ENCODE results near the gene CSTF1.

The CSTF1 gene

GRCh38 chr20:56347628-56348304, 44.7 kb upstream of the CSTF1 start:
- no peak for TF ChIP-seq TCF12 (IDR thresholded peaks at IDR 0.05; ENCODE audit: low read depth)
- TF ChIP-seq TAF1 (IDR thresholded peaks at IDR 0.05; ENCODE audit: low read depth): no peak

GRCh38 chr20:56348305-56348693, 44.1 kb upstream of the CSTF1 start:
- no peak for TF ChIP-seq EGR1 (IDR thresholded peaks at IDR 0.05)
- TF ChIP-seq YY1 (IDR thresholded peaks at IDR 0.05; ENCODE audit: low read depth): no peak
- TF ChIP-seq, protein P1, sequence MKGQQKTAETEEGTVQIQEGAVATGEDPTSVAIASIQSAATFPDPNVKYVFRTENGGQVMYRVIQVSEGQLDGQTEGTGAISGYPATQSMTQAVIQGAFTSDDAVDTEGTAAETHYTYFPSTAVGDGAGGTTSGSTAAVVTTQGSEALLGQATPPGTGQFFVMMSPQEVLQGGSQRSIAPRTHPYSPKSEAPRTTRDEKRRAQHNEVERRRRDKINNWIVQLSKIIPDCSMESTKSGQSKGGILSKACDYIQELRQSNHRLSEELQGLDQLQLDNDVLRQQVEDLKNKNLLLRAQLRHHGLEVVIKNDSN (IDR thresholded peaks at IDR 0.05): no peak
- no peak for TF ChIP-seq ZBTB7A (IDR thresholded peaks at IDR 0.05; ENCODE audit: low read depth)
- no peak for TF ChIP-seq TCF12 (IDR thresholded peaks at IDR 0.05; ENCODE audit: low read depth)
- TF ChIP-seq TEAD4 (IDR thresholded peaks at IDR 0.05): no peak
- TF ChIP-seq TAF1 (IDR thresholded peaks at IDR 0.05; ENCODE audit: low read depth): no peak
- TF ChIP-seq FOXM1 (IDR thresholded peaks at IDR 0.05; ENCODE audit: borderline replicate concordance, low read depth): no peak
- no peak for TF ChIP-seq EP300 (IDR thresholded peaks at IDR 0.05; ENCODE audit: borderline replicate concordance)
- TF ChIP-seq RAD21 (IDR thresholded peaks at IDR 0.05; ENCODE audit: low read depth): no peak
- TF ChIP-seq REST (IDR thresholded peaks at IDR 0.05; ENCODE audit: low read depth): no peak
- TF ChIP-seq NFIC (IDR thresholded peaks at IDR 0.05): no peak
- TF ChIP-seq MAX (IDR thresholded peaks at IDR 0.05): no peak
- no peak for TF ChIP-seq CEBPB (IDR thresholded peaks at IDR 0.05)
- TF ChIP-seq CREB1 (IDR thresholded peaks at IDR 0.05; ENCODE audit: low read depth): no peak

- TF ChIP-seq EP300 (IDR thresholded peaks at IDR 0.05; ENCODE audit: borderline replicate concordance) (no peak), ZBTB7A (IDR thresholded peaks at IDR 0.05; ENCODE audit: low read depth) (no peak), MAX (IDR thresholded peaks at IDR 0.05) (no peak), YY1 (IDR thresholded peaks at IDR 0.05; ENCODE audit: low read depth) (no peak), TCF12 (IDR thresholded peaks at IDR 0.05; ENCODE audit: low read depth) (no peak), REST (IDR thresholded peaks at IDR 0.05; ENCODE audit: low read depth) (no peak), EGR1 (IDR thresholded peaks at IDR 0.05) (no peak), TEAD4 (IDR thresholded peaks at IDR 0.05) (no peak)
- TF ChIP-seq, protein P1 (IDR thresholded peaks at IDR 0.05): no peak
These were observed 43.7 kb upstream of the CSTF1 start for GRCh38 chr20:56348746-56349145.

DNA sequence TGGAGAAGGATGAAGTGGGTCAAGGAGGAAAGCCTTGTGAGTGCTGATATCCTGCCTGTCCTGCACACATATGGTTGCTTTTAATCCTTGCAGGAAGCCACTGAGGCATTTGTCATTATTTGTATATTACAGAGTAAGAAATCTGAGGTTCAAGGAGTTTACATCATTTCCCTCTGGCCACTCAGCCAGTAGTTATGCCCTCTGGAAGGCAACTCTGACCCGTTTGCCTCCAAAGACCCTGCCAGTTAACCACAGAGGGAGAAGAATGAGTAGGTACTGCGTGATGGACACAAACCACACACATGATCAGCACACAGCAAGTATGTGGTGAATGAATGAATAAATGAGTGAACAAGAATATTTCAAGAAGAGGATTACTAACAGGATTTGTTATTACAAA, 41.6 kb upstream of the CSTF1 start:
- no peak for TF ChIP-seq CEBPB (IDR thresholded peaks at IDR 0.05)
- TF ChIP-seq TEAD4 (IDR thresholded peaks at IDR 0.05): no peak
- TF ChIP-seq EP300 (IDR thresholded peaks at IDR 0.05; ENCODE audit: borderline replicate concordance): no peak
- no peak for TF ChIP-seq TCF12 (IDR thresholded peaks at IDR 0.05; ENCODE audit: low read depth)
- TF ChIP-seq REST (IDR thresholded peaks at IDR 0.05; ENCODE audit: low read depth): no peak
- TF ChIP-seq YY1 (IDR thresholded peaks at IDR 0.05; ENCODE audit: low read depth): no peak
- no peak for TF ChIP-seq MAX (IDR thresholded peaks at IDR 0.05)
- TF ChIP-seq NFIC (IDR thresholded peaks at IDR 0.05): no peak
